Calu3 (cell line): ENCODE measurements around the gene LY9. TPM values are rescaled to one million over a fixed set of nuclear protein-coding genes. Genes with fewer than 3 reads are reported as not detected.

Experiments
- BruUV-seq: library from RNA; stranded (reverse); fragments of 400-500 nt; replicated peaks from 2 replicates; lab custom pipeline; 2021; lab: Mats Ljungman, UMichigan
- CTCF ChIA-PET: fragments of 300-600 bp; sonication (Branson Sonifier 250); formaldehyde crosslinking; loops from one replicate; lab custom pipeline; 2022; ENCODE audit warnings: antibody characterized with exemption; lab: Charles Lee
- DNase-seq: peaks from one replicate; pipeline ENCODE4 v3.0.0; 2022
- H3K27ac Mint-ChIP-seq: one replicate; pipeline ENCODE4 v1.8.0; 2022; ENCODE audit warnings: mixed read lengths; ENCODE audit not compliant: unreplicated experiment
- H3K27me3 Mint-ChIP-seq: one replicate; pipeline ENCODE4 v1.8.0; 2022; ENCODE audit warnings: mixed read lengths; ENCODE audit not compliant: unreplicated experiment
- H3K36me3 Mint-ChIP-seq: one replicate; pipeline ENCODE4 v1.8.0; 2022; ENCODE audit warnings: mild to moderate bottlenecking, moderate library complexity, mixed read lengths; ENCODE audit not compliant: insufficient read depth, unreplicated experiment
- H3K4me1 Mint-ChIP-seq: one replicate; pipeline ENCODE4 v1.8.0; 2022; ENCODE audit warnings: mild to moderate bottlenecking, low read depth, mixed read lengths; ENCODE audit not compliant: unreplicated experiment
- H3K4me3 Mint-ChIP-seq: one replicate; pipeline ENCODE4 v1.8.0; 2022; ENCODE audit warnings: mild to moderate bottlenecking, low read depth, moderate library complexity, mixed read lengths; ENCODE audit not compliant: unreplicated experiment
- H3K9me3 Mint-ChIP-seq: one replicate; pipeline ENCODE4 v1.8.0; 2022; ENCODE audit warnings: low read depth, mixed read lengths; ENCODE audit not compliant: unreplicated experiment
- CTCF ChIP-seq: fragments of 200-600 bp; IDR thresholded peaks from one replicate; pipeline ENCODE4 v1.8.0; 2022; ENCODE audit warnings: antibody characterized with exemption; ENCODE audit not compliant: unreplicated experiment
- intact Hi-C: fragments of 100-400 bp; cut with micrococcal nuclease; formaldehyde crosslinking; loops from one replicate; pipeline ENCODE4 v1.10.0; 2022; ENCODE audit not compliant: unreplicated experiment
- total RNA-seq: library from RNA; stranded (reverse); gene quantifications from 2 replicates; pipeline ENCODE4 v1.2.3, GENCODE V29; 2022

Gene LY9
- total RNA-seq, 1 experiment from 2014 or later, result not detected

GRCh38 chr1:160763993-160764392 lies 32.0 kb upstream of the LY9 start:
- DNase-seq, result no peak
- intact Hi-C loops, result no loop called here
- TF ChIP-seq CTCF, result no peak
- no TSS peak for BruUV-seq
- H3K4me3 Mint-ChIP-seq, result no peak overlapping the region
- H3K4me1 Mint-ChIP-seq, result peaks cover 8% of the 10 kb centered on the region
- CTCF ChIA-PET, result no interaction called here
- H3K36me3 Mint-ChIP-seq, result no peaks in the 10 kb centered on the region
- no peak overlapping the region for H3K27ac Mint-ChIP-seq
- peaks cover 28% of the 10 kb centered on the region for H3K27me3 Mint-ChIP-seq
- H3K9me3 Mint-ChIP-seq, result peaks cover 7% of the 10 kb centered on the region

- intact Hi-C loops, result loop anchor here (1.0 kb wide), 1 partner anchor 40 kb away; no protein-coding TSS in a partner anchor
- no peak overlapping the region for H3K27ac Mint-ChIP-seq
- no peak for TF ChIP-seq CTCF
- no peak overlapping the region for H3K4me3 Mint-ChIP-seq
- peaks cover 29% of the 10 kb centered on the region for H3K27me3 Mint-ChIP-seq
- H3K4me1 Mint-ChIP-seq, result peaks cover 8% of the 10 kb centered on the region
- no peaks in the 10 kb centered on the region for H3K36me3 Mint-ChIP-seq
- DNase-seq, result no peak
- CTCF ChIA-PET, result interaction anchor here (0.7 to 2.2 kb wide), 7 partner anchors 13 to 186 kb away, joined by 3 to 11 read pairs (median 3); no protein-coding TSS in a partner anchor
- H3K9me3 Mint-ChIP-seq, result peaks cover 2% of the 10 kb centered on the region
- BruUV-seq, result no TSS peak
Observed at GRCh38 chr1:160767395-160768294, 28.3 kb upstream of the LY9 start.

- H3K27ac Mint-ChIP-seq, result no peak overlapping the region
- no TSS peak for BruUV-seq
- peaks cover 2% of the 10 kb centered on the region for H3K9me3 Mint-ChIP-seq
- CTCF ChIA-PET, result interaction anchor here (0.7 to 2.2 kb wide), 7 partner anchors 13 to 186 kb away, joined by 3 to 11 read pairs (median 3); no protein-coding TSS in a partner anchor
- H3K36me3 Mint-ChIP-seq, result no peaks in the 10 kb centered on the region
- no peak overlapping the region for H3K4me3 Mint-ChIP-seq
- peak; percentile 68 for DNase-seq
- H3K27me3 Mint-ChIP-seq, result peaks cover 27% of the 10 kb centered on the region
- peaks cover 8% of the 10 kb centered on the region for H3K4me1 Mint-ChIP-seq
- intact Hi-C loops, result loop anchor here (1.0 kb wide), 1 partner anchor 41 kb away; no protein-coding TSS in a partner anchor
- peak; percentile 57 for TF ChIP-seq CTCF
Observed at GRCh38 chr1:160768295-160768657, 27.7 kb upstream of the LY9 start.

- Mint-ChIP-seq H3K4me3 (no peak overlapping the region), H3K27me3 (peaks cover 23% of the 10 kb centered on the region), H3K27ac (no peak overlapping the region), H3K4me1 (peaks cover 8% of the 10 kb centered on the region), H3K36me3 (no peaks in the 10 kb centered on the region), H3K9me3 (no peaks in the 10 kb centered on the region)
- no TSS peak for BruUV-seq
- intact Hi-C loops, result no loop called here
- CTCF ChIA-PET, result no interaction called here
- TF ChIP-seq CTCF, result no peak
- no peak for DNase-seq
Observed at GRCh38 chr1:160772331-160772730, 23.6 kb upstream of the LY9 start.
